Measurements from ENCODE around the gene DNMT3A. TPM values are rescaled to one million over a fixed set of nuclear protein-coding genes. Genes with fewer than 3 reads are reported as not detected.
A peak's percentile ranks its signal among the peaks of the same experiment; 100 is the strongest.
"Not testable (repeated sequence)": the region's sequence is repeated elsewhere in the genome, so short reads cannot be mapped to it uniquely, and the experiment has no call there.

Gene DNMT3A
- total RNA-seq, 1 experiment from 2014 or later: 6.0 TPM

DNA sequence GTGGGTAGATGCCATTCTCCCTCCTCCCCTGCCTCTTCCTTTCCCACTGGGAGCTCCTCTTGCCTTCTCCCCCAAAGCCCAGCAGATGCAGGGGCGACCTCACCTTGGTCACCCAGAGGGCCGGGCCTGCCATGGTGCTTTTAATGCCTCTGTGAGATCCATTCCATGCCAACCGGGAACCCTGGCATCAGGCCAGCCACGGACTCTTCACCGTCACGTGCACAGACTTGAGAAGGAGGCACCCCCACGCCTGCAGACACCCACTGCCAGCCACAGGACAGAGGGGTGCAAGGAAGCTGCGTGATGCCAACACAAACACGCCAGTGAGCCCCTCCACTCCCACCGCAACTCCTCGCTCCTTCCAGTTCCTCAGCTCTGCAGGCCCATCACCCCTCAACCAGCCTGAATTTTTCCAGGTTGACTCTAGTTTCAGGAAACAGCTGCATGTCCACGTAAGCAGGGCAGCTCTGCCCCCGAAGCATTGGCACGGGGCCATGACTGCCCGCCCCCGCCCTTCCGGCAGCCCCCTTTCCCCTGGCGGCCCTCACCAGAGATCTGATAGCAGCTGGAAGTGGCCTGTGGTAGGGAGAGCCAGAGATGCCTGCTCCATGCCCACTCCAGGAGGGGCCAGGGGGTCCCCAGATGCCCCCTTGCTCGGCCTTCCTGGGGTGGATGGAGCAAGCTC, 50.8 kb downstream of the DNMT3A start:
- Histone ChIP-seq H3K9me3 (no peaks in the 10 kb centered on the region), H3K4me3 (no peak overlapping the region)
- no peak for DNase-seq

DNA sequence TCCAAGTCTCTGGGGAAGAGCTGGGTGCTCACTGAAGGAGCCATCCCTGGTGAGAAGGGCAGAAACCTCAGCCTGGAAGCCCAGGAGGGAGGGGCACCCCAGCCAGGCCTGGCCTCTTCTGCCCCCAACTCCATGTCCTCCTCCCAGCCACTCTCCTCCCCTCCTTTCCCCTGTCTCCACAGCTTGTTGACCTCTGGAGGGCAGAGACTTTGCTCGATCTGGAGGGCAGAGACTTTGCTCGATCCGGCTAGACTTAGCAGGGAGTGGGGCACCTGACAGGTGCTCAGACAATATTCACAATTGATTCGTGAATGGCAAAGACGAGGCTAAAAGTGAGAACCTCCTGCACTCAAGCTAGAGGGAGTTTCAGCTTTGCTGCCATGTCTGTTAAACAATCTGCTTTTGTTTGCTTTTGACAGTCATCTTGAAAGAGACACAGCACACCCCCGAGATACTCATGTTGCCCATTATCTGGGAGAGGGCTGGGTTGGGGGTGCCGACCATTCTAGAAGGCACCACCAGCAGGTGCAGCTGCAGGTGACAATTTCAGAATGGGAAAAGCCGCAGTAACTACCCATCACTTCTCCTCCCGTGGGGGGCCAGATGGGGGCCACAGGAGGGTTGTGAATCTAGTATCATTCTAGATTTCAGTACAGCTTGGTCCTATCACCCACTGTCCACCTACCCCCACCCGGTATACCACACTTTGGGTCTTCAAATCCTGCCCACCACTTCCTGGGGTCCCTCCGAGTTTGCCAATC, 54.8 kb downstream of the DNMT3A start:
- Histone ChIP-seq H3K27me3 (no peaks in the 10 kb centered on the region), H3K9me3 (no peaks in the 10 kb centered on the region), H3K36me3 (no peaks in the 10 kb centered on the region; the same call in 1 of the 2 replicates), H3K4me3 (no peak overlapping the region)
- DNase-seq: no peak

More for the DNA sequence above, 50.8 kb downstream of the DNMT3A start:
- Histone ChIP-seq H3K27me3 (no peaks in the 10 kb centered on the region), H3K36me3 (no peaks in the 10 kb centered on the region; the same call in 1 of the 2 replicates)

DNA sequence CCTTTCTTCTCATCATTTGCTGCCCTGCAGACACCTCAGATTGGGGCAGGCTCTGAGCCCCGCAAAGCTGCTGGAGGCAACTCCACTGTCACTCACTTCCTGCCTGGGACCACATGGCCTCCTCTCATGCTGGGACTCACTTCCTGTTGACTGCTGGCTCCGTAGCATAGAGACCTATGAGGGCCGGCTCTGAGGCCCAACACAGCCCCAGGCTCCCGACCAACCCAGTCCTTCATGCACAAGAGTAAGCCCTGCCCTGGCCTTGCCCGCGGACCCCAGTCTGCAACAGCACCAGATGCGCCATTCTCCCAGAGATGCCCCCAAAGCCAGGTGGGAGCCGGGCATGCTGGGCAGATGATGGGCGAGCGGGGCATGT, 55.7 kb downstream of the DNMT3A start:
- no peak for DNase-seq
- H3K9me3 ChIP-seq: no peaks in the 10 kb centered on the region
- no peak overlapping the region for H3K4me3 ChIP-seq
- H3K27me3 ChIP-seq: no peaks in the 10 kb centered on the region
- no peaks in the 10 kb centered on the region; the same call in 1 of the 2 replicates for H3K36me3 ChIP-seq

DNA sequence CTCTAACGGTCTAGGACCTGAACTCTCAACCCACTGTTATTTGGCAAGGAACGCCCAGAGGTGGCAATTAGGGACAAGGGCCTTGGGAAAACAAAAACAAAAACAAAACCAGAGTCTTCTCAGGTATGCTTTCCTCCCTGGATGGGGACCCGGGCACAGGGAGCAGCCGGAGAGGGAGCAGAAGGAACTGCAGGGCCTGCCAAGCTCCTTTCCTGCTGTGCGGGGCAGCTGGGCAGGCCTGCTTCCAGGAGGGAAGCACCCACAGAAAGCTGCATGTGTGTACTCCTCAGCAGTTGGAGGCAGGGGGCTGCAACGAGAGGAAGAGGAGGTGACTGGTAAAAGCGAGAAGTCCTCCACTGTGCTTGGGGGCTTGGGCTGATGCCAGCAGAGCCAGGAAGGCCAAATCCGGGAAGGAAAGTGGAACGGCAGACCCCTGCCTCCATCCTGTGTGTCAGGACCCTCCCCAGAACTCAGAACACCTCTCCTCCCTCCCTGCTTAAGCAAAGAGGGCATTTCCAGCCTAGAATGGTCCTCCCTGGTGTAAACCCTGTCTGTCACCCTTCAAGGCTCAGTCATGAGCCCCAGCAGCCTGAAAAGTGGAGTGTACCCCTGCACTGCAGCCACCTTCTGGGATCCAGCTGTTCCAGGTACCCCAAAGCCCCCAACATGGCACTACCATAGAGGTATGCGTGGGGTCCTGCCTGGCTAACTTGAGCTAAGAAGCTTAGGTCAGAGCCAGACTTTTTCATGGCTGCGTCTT, 56.3 kb downstream of the DNMT3A start:
- Histone ChIP-seq H3K4me3 (no peak overlapping the region), H3K27me3 (no peaks in the 10 kb centered on the region), H3K9me3 (no peaks in the 10 kb centered on the region), H3K36me3 (no peaks in the 10 kb centered on the region; the same call in 1 of the 2 replicates)
- DNase-seq: no peak

DNA sequence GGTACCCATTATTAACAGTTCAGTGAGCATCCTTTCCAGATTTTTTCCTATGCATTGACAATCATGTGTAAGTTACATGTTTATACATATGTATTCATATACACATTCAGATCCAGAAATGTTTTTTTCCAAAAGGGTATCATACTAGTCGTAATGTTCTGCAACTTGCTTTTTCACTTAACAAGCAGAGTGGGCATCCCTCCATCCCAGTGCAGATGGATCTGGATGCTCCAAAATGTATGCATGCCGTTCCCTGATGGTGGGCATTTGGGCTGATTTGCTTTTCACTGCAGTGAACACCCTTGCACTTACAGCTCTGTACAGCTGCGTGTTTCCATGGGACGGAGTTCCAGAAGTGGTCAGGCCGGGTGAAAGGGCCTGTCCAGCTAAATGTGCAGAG, 57.0 kb downstream of the DNMT3A start:
- Histone ChIP-seq H3K27me3 (no peaks in the 10 kb centered on the region), H3K9me3 (no peaks in the 10 kb centered on the region), H3K36me3 (no peaks in the 10 kb centered on the region; the same call in 1 of the 2 replicates), H3K4me3 (no peak overlapping the region)
- no peak for DNase-seq

DNA sequence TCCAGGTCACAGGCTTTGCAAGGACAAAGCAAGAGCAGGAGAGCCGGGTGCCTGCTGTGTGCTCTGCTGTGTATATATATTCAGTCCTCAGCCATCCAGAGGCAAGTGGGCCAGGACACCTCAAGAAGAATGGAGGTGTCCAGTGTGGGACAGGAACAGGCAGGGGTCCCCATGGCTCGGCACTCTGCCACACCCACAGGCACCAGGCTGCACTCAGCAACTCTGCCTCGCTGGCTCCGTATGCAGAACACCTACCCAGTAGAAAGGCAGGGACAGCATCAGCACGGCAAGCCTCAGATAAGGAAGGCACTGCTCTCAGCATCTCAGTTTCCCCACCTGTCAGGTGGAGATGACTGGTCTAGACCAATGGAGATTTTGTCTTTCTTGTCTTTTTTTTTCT, 57.8 kb downstream of the DNMT3A start:
- Histone ChIP-seq H3K4me3 (no peak overlapping the region), H3K9me3 (no peaks in the 10 kb centered on the region), H3K36me3 (no peaks in the 10 kb centered on the region; the same call in 1 of the 2 replicates), H3K27me3 (no peaks in the 10 kb centered on the region)
- DNase-seq: no peak

DNA sequence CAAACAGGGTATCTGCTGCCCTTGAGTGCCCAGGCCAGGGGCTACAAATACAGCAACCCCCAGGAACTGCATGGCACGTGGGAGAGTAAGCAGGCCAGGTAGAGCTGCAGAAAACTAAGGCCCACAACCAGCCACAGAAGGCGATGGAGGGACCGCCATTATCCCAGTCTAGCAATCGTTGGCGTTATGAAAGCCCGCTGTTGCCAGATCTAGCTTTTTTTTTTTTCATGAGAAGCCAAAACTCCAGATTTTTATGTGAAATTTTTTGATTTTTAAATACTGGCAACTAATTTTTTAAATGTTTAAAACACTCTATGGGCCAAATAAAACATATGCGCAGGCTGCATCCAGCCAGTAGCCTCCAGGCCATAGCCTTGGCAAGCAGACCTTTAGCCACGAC, 59.8 kb downstream of the DNMT3A start:
- no peaks in the 10 kb centered on the region; the same call in 1 of the 2 replicates for H3K36me3 ChIP-seq
- no peaks in the 10 kb centered on the region for H3K27me3 ChIP-seq
- no peak overlapping the region for H3K4me3 ChIP-seq
- DNase-seq: no peak
- H3K9me3 ChIP-seq: no peaks in the 10 kb centered on the region

DNA sequence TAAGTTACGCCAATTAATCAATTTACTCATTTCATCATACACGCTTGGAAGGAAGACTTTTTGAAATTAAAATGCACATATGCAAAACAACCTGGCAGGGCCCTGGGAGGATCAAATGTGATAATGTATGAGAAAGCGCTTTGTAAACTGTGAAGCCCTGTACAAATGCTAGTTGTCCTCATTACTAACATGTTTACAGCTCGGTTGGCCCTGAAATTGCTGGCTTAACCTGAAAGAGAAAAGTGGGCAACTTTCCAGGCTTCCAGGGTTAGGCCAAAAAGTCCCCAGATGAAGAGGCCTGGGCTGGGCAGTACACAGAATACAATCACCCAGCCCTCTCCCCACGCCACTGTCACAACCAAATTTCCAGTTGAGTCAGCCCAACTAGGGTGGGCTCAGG, 60.2 kb downstream of the DNMT3A start:
- no peak for DNase-seq
- no peaks in the 10 kb centered on the region for H3K9me3 ChIP-seq
- H3K27me3 ChIP-seq: no peaks in the 10 kb centered on the region
- H3K4me3 ChIP-seq: no peak overlapping the region
- H3K36me3 ChIP-seq: no peaks in the 10 kb centered on the region; the same call in 1 of the 2 replicates

DNA sequence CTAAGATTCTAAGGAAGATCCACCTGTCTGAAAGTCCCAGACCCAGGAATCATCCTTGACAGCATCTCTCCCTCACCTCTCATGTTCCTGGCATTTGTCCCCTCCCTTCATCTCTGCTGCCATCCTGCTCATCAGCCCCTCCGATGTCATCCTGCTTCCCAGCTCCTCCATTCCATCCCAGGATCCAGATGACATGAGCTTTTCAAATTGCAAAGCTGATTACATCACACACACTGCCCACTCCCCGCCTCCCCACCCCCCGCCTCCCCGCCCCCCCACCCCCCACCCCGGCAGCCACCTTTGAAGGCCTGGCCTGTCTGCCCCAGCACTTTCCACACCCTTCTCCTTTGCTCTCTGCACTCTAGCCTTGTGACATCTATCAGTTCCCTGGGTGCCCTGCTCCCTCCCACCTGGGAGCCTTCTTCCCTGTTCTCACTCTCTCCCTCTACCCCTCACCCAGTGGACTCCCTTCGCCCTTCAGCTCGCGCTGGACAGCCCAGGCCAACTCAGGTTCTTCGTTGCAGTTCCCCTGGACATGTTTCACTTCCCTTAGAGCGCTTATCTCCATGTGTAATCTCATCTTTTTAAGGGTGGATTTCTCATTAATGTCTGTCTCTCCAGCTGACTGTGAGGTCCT, 61.6 kb downstream of the DNMT3A start:
- H3K9me3 ChIP-seq: no peaks in the 10 kb centered on the region
- no peaks in the 10 kb centered on the region; the same call in 1 of the 2 replicates for H3K36me3 ChIP-seq
- H3K4me3 ChIP-seq: no peak overlapping the region
- DNase-seq: no peak
- H3K27me3 ChIP-seq: no peaks in the 10 kb centered on the region

DNA sequence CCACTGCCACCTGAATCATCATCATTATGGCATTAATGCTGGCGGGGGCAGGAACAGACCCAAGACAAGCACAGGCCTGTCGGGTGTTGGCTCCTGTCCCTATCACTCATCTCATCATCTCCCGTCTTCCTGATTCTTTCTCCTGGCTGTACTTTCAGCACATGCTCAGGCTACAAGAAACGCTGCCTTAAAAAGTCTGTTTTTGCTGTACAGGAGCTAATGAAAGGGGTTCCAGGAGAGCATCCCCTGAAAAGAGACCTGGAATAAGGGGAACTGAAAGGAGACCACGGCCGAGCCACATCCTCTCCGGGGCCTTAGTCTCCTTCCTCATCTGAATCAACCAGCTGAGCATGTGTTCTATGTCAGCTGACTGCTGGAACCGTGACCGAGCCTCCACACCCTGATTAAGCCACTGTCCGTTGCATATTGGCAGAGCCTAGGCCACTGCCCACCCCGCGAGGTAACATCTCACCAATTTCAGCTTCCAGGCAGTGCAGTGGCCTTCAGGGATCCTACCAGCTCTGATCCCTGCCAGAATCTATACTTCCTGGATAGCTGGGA, 62.6 kb downstream of the DNMT3A start:
- Histone ChIP-seq H3K27me3 (no peaks in the 10 kb centered on the region), H3K36me3 (no peaks in the 10 kb centered on the region; the same call in none of the 2 replicates), H3K9me3 (no peaks in the 10 kb centered on the region), H3K4me3 (no peak overlapping the region)
- DNase-seq: peak; percentile 68

DNA sequence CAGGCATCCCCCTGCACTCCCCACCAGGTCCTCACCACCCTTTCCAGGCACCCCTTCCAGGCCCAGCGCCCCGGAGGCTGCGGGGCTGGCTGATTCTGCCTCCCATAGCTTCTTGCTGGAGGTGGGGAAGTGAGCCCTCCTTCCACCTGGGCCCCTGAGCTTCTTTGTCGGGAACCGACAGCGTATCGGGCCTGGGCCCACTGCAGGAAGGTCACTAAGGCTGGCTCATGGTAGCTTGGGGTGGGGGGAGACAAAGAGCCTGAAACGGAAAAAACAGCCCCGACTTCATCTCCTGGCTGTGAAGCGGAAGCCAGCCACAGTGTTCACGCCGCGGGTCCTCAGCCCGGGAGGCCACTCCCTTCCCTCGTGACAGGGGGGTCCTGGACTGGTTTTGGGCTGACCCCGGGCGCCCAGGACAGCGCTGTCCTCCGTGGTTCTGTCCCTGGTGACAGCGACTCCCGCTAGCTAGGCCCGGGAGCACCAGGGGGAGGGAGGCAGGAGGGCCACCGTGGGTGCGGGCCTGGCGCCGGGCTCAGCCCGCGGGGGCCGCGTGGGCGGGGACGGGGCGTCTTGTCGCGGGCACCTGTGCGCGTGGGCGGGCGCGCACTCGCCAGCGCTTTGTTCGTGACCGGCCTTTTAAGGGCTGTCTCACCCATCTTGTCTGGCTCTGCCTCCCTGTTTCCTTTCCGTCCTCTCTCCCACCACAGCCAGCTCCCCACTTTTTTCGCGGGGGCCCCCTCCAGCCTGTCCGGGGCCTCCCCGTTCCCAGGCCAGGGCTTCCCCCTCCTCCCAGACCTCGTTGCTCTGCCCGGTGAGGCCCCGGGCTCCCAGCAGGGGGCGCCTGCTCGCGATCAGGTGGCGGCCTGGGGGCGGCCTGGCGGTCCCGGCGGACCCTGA, 64.9 kb downstream of the DNMT3A start:
- Histone ChIP-seq H3K9me3 (no peaks in the 10 kb centered on the region), H3K4me3 (no peak overlapping the region), H3K27me3 (no peaks in the 10 kb centered on the region), H3K36me3 (no peaks in the 10 kb centered on the region; the same call in 1 of the 2 replicates)
- no peak for DNase-seq

DNA sequence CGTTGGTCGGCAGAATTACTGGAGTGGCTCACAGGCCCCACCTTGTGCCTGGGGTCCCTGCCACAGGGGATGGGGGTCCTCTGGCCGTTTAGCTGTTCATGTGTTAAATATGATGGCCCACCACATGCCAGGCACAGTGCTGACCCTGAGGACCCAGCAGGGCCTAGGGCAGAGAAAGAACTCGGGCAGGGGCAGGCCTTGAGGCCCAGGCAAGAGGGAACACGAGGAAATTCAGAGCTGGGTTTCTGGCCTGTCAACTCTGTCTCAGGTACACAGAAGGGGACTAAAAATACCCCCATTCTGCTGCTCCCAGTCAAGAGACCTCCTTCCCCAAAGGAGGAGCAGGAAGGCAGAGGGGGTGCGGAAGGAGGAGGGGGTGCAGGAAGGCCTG, 66.2 kb downstream of the DNMT3A start:
- H3K4me3 ChIP-seq: no peak overlapping the region
- H3K36me3 ChIP-seq: no peaks in the 10 kb centered on the region; the same call in 1 of the 2 replicates
- no peaks in the 10 kb centered on the region for H3K27me3 ChIP-seq
- DNase-seq: no peak
- H3K9me3 ChIP-seq: no peaks in the 10 kb centered on the region

DNA sequence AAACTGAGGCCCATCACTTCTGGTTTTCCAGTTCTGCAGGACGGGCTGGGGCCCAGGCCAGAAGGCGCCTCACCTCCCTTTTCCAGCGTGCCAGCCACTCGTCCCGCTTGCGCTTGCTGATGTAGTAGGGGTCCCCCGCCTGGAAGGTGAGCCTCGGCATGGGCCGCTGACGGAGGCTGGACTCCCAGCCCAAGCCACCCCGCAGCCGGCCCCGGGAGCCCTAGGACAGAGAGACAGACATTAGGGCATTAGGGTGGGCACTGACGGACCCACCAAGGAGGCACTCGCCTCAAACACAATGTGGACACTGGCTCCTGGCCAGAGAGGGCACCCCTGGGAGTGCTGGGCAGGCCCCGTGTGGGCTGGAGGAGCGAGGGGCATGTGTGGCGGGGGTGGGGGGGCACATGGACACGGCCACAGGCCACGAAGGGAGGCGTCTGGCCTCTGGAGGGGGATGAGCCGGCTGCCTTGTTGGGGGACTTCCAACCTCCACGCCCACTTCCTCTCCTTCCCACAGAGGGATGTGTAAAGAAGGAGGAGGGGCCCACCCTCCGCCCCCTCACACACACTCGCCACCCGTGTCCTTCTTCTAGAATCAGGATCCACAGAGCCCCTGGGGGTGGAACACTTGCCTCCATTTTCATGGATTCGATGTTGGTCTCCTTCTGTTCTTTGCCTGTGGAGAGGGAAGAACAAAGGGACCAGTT, 66.7 kb downstream of the DNMT3A start:
- Histone ChIP-seq H3K27me3 (no peaks in the 10 kb centered on the region), H3K36me3 (no peaks in the 10 kb centered on the region; the same call in 1 of the 2 replicates), H3K9me3 (no peaks in the 10 kb centered on the region), H3K4me3 (no peak overlapping the region)
- no peak for DNase-seq

DNA sequence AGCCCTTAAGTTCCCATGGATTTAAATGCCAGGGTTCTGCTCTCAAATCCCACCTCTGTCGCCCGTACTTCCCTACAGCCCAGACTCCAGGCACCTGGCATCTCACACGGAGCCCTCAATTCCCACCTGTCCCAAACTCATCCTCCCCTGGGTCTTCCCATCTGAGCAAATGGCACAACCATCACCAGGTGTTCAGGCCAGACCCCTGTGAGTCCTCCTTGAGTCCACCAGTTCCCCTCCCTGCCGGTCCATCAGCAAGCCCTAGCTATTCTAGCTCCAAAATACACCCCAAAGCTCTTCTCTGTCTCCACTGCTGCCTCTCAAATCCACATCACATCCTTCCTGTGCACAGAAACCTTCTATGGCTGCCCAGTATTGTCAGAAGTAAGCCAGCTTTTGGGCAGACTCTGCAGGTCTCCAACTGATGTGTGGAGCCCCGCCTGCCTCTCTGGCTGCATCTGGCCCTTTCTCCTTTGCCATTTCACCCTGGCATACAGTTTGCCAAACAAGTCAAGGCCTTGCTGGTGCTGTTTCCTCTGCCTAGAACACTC, 67.7 kb downstream of the DNMT3A start:
- no peaks in the 10 kb centered on the region for H3K27me3 ChIP-seq
- no peak for DNase-seq

DNA sequence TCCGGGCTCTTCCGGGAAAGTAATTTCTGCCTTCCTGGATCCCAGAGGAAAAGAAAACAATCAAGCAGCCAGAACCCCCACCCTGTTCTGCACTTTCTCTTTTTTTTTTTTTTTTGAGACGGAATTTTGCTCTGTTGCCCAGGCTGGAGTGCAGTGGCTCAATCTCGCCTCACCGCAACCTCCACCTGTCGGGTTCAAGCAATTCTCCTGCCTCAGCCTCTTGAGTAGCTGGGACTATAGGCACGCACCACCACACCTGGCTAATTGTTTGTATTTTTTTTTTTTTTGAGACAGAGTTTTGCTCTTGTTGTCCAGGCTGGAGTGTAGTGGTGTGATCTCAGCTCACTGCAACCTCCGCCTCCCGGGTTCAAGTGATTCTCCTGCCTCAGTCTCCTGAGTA, 69.0 kb downstream of the DNMT3A start:
- H3K36me3 ChIP-seq, DNase-seq, H3K9me3 ChIP-seq, H3K4me3 ChIP-seq, H3K27me3 ChIP-seq: not testable (repeated sequence)

More for the DNA sequence above, 67.7 kb downstream of the DNMT3A start:
- no peaks in the 10 kb centered on the region for H3K9me3 ChIP-seq
- no peak overlapping the region for H3K4me3 ChIP-seq
- no peaks in the 10 kb centered on the region; the same call in 1 of the 2 replicates for H3K36me3 ChIP-seq
